Neural cell (in vitro differentiated cells): ENCODE measurements around the gene ZFP36. TPM values are rescaled to one million over a fixed set of nuclear protein-coding genes. Genes with fewer than 3 reads are reported as not detected.

Experiments used
- H2AFZ ChIP-seq: fragments of 200-600, 300-800 bp; sonication (generic), shearing (Covaris generic); 2 replicates; pipeline ENCODE4 v1.6.0; 2014; ENCODE audit warnings: low read depth, mild to moderate bottlenecking, antibody characterized with exemption, low read length, moderate library complexity
- H3F3A ChIP-seq: fragments of 200-600 bp; shearing (Covaris generic); 2 replicates; pipeline ENCODE4 v1.6.1; 2016; ENCODE audit warnings: mild to moderate bottlenecking, moderate library complexity, mixed read lengths, antibody characterized with exemption, low read length; ENCODE audit not compliant: insufficient read depth, poor library complexity, severe bottlenecking
- H3K27ac ChIP-seq: fragments of 200-600, 300-800 bp; sonication (generic), shearing (Covaris generic); 2 replicates; pipeline ENCODE4 v1.5.1; 2014; ENCODE audit warnings: mild to moderate bottlenecking, low read length, moderate library complexity
- H3K27me3 ChIP-seq: fragments of 300-800, 200-600 bp; sonication (generic), shearing (Covaris generic); 2 replicates; pipeline ENCODE4 v1.6.0; 2014; ENCODE audit warnings: mild to moderate bottlenecking, low read depth, low read length, moderate library complexity; ENCODE audit not compliant: insufficient read depth
- H3K36me3 ChIP-seq: fragments of 300-800, 200-600 bp; sonication (generic), shearing (Covaris generic); 2 replicates; pipeline ENCODE4 v1.5.1; 2014; ENCODE audit warnings: mild to moderate bottlenecking, antibody characterized with exemption, low read length, moderate library complexity; ENCODE audit not compliant: insufficient read depth
- H3K4me2 ChIP-seq: fragments of 300-800, 200-600 bp; sonication (generic), shearing (Covaris generic); 2 replicates; pipeline ENCODE4 v1.6.0; 2014; ENCODE audit warnings: mild to moderate bottlenecking, low read length
- H3K4me3 ChIP-seq: fragments of 300-800, 200-600 bp; sonication (generic), shearing (Covaris generic); 2 replicates; pipeline ENCODE4 v1.5.1; 2014; ENCODE audit warnings: mild to moderate bottlenecking, low read length, moderate library complexity
- H3K79me2 ChIP-seq: fragments of 200-600 bp; shearing (Covaris generic); replicated peaks from 2 replicates; pipeline ENCODE4 v1.6.0; 2014; ENCODE audit warnings: mild to moderate bottlenecking, low read length, moderate library complexity; ENCODE audit not compliant: insufficient read depth
- H3K9ac ChIP-seq: fragments of 300-800, 200-600 bp; sonication (generic), shearing (Covaris generic); 2 replicates; pipeline ENCODE4 v1.6.1; 2016; ENCODE audit warnings: mild to moderate bottlenecking, low read length, mixed read lengths
- H3K9me2 ChIP-seq: fragments of 200-600 bp; shearing (Covaris generic); 2 replicates; pipeline ENCODE4 v1.6.1; 2016; ENCODE audit warnings: mild to moderate bottlenecking, low read length, mixed read lengths; ENCODE audit not compliant: insufficient read depth
- H3K9me3 ChIP-seq: fragments of 200-600, 300-800 bp; sonication (generic), shearing (Covaris generic); 2 replicates; pipeline ENCODE4 v1.6.1; 2016; ENCODE audit warnings: mild to moderate bottlenecking, mixed run types, low read length, moderate library complexity, mixed read lengths
- H4K20me1 ChIP-seq: fragments of 200-600 bp; shearing (Covaris generic); 2 replicates; pipeline ENCODE4 v1.6.1; 2016; ENCODE audit warnings: mild to moderate bottlenecking, mixed run types; ENCODE audit not compliant: insufficient read depth
- CTCF ChIP-seq: fragments of 450-650 bp; IDR thresholded peaks from 2 replicates; pipeline ENCODE4 v1.5.1; 2014; ENCODE audit warnings: antibody characterized with exemption, mild to moderate bottlenecking, moderate library complexity; ENCODE audit not compliant: poor library complexity, severe bottlenecking
- EP300 ChIP-seq: fragments of 450-650 bp; conservative IDR thresholded peaks from 2 replicates; pipeline ENCODE4 v1.6.1; 2014; ENCODE audit warnings: antibody characterized with exemption, mild to moderate bottlenecking, moderate library complexity; ENCODE audit not compliant: poor library complexity, severe bottlenecking
- EZH2 ChIP-seq: fragments of 200-600, 300-800 bp; shearing (Covaris generic), sonication (generic); IDR thresholded peaks from 2 replicates; pipeline ENCODE4 v1.6.1; 2014; ENCODE audit warnings: antibody characterized with exemption, low read length, borderline replicate concordance, mild to moderate bottlenecking; ENCODE audit not compliant: insufficient read depth, poor library complexity, severe bottlenecking
- MXI1 ChIP-seq: fragments of 450-650 bp; conservative IDR thresholded peaks from 2 replicates; pipeline ENCODE4 v1.6.1; 2014; ENCODE audit warnings: antibody characterized with exemption, mild to moderate bottlenecking; ENCODE audit not compliant: poor library complexity, severe bottlenecking
- POLR2AphosphoS5 ChIP-seq: IDR thresholded peaks from 2 replicates; pipeline ENCODE4 v1.6.1; 2012
- RAD21 ChIP-seq: fragments of 450-650 bp; conservative IDR thresholded peaks from 2 replicates; pipeline ENCODE4 v1.6.1; 2014; ENCODE audit warnings: antibody characterized with exemption, mild to moderate bottlenecking, moderate library complexity
- SMC3 ChIP-seq: fragments of 450-650 bp; conservative IDR thresholded peaks from 2 replicates; pipeline ENCODE4 v1.6.1; 2014; ENCODE audit warnings: antibody characterized with exemption, mild to moderate bottlenecking, moderate library complexity; ENCODE audit not compliant: poor library complexity
- TAF1 ChIP-seq: IDR thresholded peaks from 2 replicates; pipeline ENCODE4 v1.6.1; 2012; ENCODE audit warnings: low read depth
- polyA plus RNA-seq: library from polyadenylated mRNA; depleted of rRNA; stranded (reverse); fragments of >200 nt; gene quantifications from 2 replicates; pipeline ENCODE4 v1.2.3, GENCODE V29; 2014
- TF ChIP-seq, protein P1 (sequence below): IDR thresholded peaks from 2 replicates; pipeline ENCODE4 v1.6.1; 2012; ENCODE audit warnings: borderline replicate concordance

The ZFP36 gene
- polyA plus RNA-seq, 1 donor from 2014 or later = not detected

DNA sequence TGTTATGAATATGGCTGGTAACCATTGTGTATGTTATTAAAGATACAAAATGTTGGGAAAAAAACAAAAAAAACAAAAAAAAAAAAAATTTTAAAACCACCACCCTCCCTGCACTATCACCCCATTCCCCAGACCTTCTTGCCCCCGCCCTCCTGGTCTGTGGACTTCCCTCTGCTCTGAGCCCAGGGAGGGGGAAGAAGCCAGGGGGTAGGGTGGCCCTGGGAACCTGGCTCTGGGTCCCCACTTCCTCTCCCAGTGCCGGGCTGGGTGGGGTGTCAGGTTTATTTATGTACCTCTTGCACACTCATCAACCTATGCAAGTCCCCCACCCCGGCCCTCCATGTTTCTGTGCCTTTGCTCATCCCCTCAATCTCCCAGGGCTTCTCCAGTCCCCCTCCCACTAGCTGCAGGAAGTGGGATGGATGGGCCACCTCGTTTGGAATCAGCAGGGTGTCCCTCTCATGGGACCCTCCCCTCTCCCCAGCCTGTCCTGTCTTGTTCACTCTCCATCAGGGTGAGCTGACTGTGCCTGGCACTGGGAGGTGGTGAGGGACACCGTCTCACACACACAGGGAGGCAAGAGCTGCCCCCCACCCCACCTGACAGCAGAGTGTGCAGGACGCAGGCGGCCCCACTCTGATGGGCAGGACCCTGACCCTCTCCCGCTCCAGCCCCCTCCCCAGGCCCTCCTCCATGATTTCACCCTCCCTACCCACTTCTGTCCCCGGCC is 21.6 kb upstream of the ZFP36 start:
- H4K20me1 ChIP-seq = no peaks in the 10 kb centered on the region
- TF ChIP-seq POLR2AphosphoS5 (no peak), EZH2 (no peak), MXI1 (no peak), RAD21 (no peak), CTCF (no peak), EP300 (no peak), TAF1 (no peak), SMC3 (no peak)
- TF ChIP-seq, protein P1, sequence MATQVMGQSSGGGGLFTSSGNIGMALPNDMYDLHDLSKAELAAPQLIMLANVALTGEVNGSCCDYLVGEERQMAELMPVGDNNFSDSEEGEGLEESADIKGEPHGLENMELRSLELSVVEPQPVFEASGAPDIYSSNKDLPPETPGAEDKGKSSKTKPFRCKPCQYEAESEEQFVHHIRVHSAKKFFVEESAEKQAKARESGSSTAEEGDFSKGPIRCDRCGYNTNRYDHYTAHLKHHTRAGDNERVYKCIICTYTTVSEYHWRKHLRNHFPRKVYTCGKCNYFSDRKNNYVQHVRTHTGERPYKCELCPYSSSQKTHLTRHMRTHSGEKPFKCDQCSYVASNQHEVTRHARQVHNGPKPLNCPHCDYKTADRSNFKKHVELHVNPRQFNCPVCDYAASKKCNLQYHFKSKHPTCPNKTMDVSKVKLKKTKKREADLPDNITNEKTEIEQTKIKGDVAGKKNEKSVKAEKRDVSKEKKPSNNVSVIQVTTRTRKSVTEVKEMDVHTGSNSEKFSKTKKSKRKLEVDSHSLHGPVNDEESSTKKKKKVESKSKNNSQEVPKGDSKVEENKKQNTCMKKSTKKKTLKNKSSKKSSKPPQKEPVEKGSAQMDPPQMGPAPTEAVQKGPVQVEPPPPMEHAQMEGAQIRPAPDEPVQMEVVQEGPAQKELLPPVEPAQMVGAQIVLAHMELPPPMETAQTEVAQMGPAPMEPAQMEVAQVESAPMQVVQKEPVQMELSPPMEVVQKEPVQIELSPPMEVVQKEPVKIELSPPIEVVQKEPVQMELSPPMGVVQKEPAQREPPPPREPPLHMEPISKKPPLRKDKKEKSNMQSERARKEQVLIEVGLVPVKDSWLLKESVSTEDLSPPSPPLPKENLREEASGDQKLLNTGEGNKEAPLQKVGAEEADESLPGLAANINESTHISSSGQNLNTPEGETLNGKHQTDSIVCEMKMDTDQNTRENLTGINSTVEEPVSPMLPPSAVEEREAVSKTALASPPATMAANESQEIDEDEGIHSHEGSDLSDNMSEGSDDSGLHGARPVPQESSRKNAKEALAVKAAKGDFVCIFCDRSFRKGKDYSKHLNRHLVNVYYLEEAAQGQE = no peak
- H3K9me3 ChIP-seq = no peaks in the 10 kb centered on the region
- no peaks in the 10 kb centered on the region for H3K9me2 ChIP-seq
- no peak overlapping the region for H3K4me3 ChIP-seq
- H3K4me2 ChIP-seq = no peak overlapping the region
- no peaks in the 10 kb centered on the region for H3F3A ChIP-seq
- H2AFZ ChIP-seq = no peak overlapping the region
- H3K27ac ChIP-seq = no peak overlapping the region
- H3K79me2 ChIP-seq = peaks cover 9% of the 10 kb centered on the region
- no peaks in the 10 kb centered on the region for H3K36me3 ChIP-seq
- H3K27me3 ChIP-seq = no peaks in the 10 kb centered on the region
- H3K9ac ChIP-seq = no peak overlapping the region

- Histone ChIP-seq H3K9me3 (no peaks in the 10 kb centered on the region), H3K4me2 (no peak overlapping the region), H3K36me3 (no peaks in the 10 kb centered on the region), H3K9me2 (no peaks in the 10 kb centered on the region), H4K20me1 (no peaks in the 10 kb centered on the region), H2AFZ (no peak overlapping the region), H3F3A (no peaks in the 10 kb centered on the region), H3K79me2 (peaks cover 12% of the 10 kb centered on the region), H3K4me3 (no peak overlapping the region), H3K9ac (no peak overlapping the region), H3K27me3 (no peaks in the 10 kb centered on the region), H3K27ac (no peak overlapping the region)
- TF ChIP-seq POLR2AphosphoS5 = no peak
- no peak for TF ChIP-seq CTCF
Observed at GRCh38 chr19:39385629-39386411, 20.8 kb upstream of the ZFP36 start.
